ENCODE results near the gene SSBP4. TPM values are rescaled to one million over a fixed set of nuclear protein-coding genes. Genes with fewer than 3 reads are reported as not detected.
A peak's percentile ranks its signal among the peaks of the same experiment; 100 is the strongest.
"Not testable (repeated sequence)": the region's sequence is repeated elsewhere in the genome, so short reads cannot be mapped to it uniquely, and the experiment has no call there.

SSBP4 gene
- total RNA-seq, 1 experiment from 2014 or later: 31.0 TPM

DNA sequence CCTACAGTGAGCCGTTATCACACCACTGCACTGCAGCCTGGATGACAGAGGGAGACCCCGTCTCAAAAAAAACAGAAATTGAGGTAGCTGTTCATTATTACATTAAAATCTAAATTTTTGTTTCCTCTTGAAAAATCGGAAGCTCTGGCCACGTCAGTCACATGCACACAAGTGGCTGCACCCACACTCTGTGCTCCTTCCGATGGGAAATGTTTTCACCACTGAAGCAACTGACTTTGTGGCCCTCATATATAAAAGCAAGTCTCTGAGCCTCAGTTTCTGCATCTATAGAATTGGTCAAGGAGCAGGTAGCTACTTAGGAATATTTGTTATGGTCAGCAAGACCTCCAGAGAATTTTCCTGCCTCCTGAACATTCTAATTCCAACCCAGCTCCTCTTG lies 26.3 kb upstream of the SSBP4 start:
- no peak for DNase-seq (ENCODE audit: extremely low read depth, low read depth)

- no peak for DNase-seq (ENCODE audit: extremely low read depth, low read depth)
Measured at GRCh38 chr19:18393836-18394235, 25.4 kb upstream of the SSBP4 start.

- no peak for DNase-seq (ENCODE audit: extremely low read depth, low read depth)
Measured at GRCh38 chr19:18396471-18397241, 22.5 kb upstream of the SSBP4 start.

DNA sequence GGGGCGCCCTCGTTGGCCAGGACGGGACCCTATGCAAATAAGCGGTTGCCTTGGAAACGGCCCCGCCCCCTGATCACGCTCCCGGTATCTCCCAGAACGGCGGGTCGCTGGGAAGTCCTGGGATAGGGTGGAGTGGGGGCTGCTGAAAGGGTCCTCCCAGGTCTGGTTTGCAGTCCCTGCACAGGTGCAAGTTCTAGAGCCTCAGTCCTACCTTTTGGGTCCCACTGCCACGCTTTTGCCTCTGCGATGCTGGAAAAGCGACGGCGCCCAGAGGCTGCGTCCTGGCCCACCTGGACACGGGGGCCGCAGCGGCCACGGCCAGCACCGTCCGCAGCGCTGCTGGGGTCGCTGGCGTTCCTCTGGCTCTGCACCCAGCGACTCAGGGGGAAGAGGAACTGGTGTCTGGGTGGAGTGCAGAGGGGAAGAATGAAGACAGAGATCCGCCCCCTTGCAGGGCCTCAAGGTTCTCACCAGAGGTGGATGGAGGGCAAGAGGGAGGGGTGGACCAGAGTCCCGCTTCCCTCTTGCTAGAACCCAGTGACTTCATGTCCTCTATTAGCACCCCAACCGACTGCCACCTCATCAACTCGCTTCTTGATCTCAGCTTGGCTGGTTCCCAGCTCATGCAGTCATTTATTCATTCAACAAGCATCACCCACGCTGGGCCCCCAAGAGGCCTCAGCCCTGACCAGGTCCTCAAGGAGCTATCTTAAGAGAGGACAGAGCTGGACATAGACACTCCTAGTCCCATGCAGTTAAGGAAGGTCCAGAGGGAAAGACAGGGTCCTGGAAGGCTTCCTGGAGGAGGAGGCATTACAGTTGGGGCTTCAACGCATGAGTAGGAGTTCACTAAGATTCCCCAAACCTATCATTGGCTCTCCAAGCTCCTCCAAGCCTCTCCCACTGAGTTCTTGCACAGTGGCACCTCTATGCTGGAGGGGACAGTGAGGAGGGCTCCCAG lies 21.7 kb upstream of the SSBP4 start, which contains the start of gene LRRC25:
TSS of gene LRRC25 (minus strand) at position 381 of the 961 bp plus-strand sequence. CDS start 659 bp downstream, outside the sequence.
- DNase-seq (ENCODE audit: extremely low read depth, low read depth): no peak

DNA sequence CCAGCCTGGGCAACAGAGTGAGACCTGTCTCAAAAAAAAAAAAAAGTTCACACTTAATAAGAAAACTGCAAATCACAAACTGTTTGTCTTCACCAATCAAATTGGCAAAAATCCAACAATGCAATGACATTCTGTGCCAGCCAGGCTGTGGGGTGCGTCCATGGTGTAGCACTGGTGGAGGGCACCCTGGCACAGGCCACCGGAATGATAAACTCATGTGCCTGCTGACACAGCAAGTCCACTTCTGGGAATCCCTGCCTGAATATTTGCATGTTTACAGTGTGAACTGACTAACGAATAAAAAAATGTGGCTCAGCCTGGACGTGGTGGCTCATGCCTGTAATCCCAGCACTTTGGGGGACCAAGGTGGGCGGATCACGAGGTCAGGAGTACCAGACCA lies 20.2 kb upstream of the SSBP4 start:
- no peak for DNase-seq (ENCODE audit: extremely low read depth, low read depth)

DNA sequence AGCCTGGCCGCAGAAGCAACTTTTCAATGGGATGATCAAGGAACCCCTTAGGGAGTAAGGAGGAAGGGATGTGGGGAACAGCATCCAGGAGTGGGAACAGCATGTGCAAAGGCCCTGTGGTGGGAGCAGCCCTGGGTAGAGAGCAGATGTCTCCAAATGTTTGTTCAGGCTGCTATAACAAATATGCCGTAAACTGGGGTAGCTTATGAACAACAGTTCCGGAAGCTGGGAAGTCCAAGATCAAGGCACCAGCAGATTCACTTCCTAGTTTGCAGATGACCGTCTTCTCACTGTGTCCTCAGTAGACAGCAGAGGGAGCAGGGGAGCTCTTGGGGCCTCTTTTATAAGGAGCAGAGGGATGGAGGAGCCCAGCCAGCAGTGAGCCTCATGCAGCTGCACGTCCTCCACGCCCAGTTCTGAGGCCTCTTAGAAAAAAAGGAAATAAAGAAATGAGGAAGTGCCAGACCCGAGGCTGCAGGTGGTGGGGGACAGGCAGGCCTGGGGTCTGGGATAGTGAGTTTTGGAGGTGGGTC lies 17.6 kb upstream of the SSBP4 start:
- DNase-seq (ENCODE audit: extremely low read depth, low read depth): peak; percentile 52

- not testable (repeated sequence) for DNase-seq (ENCODE audit: extremely low read depth, low read depth)
Measured at GRCh38 chr19:18402455-18403248, 16.5 kb upstream of the SSBP4 start.

DNA sequence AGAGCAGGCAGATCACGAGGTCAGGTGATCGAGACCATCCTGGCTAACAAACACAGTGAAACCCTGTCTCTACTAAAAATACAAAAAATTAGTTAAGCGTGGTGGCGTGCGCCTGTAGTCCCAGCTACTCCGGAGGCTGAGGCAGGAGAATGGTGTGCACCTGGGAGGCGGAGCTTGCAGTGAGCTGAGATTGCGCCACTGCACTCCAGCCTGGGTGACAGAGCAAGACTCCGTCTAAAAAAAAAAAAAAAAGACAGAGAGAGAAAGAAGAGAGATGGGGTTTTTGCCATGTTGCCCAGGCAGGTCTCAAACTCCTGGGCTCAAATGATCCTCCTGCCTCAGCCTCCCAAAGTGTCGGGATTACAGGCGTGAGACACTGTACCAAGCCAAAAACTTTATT lies 13.4 kb upstream of the SSBP4 start:
- DNase-seq (ENCODE audit: extremely low read depth, low read depth): not testable (repeated sequence)

DNA sequence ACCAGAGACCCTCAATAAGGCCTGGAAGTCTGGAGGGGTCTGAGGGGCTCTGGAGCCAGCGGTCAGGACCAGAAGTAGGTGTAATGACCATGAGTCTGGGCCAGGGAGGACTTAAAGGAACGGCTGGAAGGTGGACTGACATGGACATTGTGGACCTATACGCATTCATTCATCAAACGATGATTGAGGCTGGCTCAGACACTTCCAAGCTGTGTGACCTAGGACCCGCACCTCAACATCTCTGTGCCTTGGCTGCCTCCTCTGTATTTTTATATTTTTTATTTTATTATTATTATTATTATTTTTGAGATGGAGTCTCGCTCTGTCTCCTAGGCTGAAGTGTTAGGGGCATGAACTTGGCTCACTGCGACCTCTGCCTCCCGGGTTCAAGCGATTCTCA lies 12.4 kb upstream of the SSBP4 start:
- no peak for DNase-seq (ENCODE audit: extremely low read depth, low read depth)

DNA sequence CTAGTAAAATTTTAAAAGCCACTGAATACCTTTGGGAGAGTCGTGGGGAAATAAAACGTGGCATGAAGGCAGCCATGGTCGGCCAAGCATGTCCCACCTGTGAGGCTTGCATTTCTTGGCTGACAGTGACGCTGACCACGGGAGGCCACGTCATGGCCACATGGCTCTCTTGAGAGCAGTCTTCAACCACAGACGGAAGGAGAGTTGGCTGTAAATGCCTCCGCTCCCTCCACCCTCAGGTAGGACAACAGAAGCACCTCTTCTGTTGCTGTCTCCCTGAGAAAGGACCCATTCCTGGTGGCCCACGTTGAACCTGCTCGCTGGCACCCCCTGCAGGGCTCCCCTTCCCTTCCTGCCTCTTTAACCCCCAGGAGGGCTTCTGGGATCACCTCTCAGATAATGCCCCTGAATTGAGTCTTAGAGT lies 11.1 kb upstream of the SSBP4 start:
- no peak for DNase-seq (ENCODE audit: extremely low read depth, low read depth)

GRCh38 chr19:18412610-18413239 lies 6.5 kb upstream of the SSBP4 start:
- DNase-seq (ENCODE audit: extremely low read depth, low read depth): no peak

- DNase-seq (ENCODE audit: extremely low read depth, low read depth): no peak
Measured at GRCh38 chr19:18414504-18415177, 4.6 kb upstream of the SSBP4 start.

- DNase-seq (ENCODE audit: extremely low read depth, low read depth): no peak
Measured at GRCh38 chr19:18415178-18415867, 3.9 kb upstream of the SSBP4 start.

DNA sequence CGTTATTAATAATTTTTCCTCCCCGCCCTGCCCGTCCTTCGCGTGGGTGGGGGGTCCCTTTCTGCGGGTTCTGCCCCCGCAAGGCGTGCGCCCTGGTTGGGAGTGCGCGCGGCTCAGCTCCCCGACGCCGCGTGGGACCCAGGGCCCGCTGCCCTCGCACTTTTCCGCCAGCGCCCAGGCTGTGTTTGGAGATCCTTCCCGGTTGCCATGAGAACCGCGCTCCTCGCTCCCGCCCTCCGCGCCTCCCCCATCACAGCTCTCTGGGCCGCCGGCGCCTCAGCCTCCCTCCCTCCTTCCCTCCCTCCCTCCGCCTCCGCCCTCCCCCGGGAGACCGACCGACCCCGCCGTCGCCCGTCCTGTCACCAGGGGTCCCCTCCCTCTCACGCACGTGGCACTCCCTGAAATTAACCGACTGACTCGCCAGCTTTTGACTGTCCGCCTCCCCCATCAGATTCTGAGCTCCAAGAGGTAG lies 2.4 kb upstream of the SSBP4 start:
- DNase-seq (ENCODE audit: extremely low read depth, low read depth): peak; percentile 75

GRCh38 chr19:18417250-18418028 lies 1.8 kb upstream of the SSBP4 start:
- peak; percentile 68 for DNase-seq (ENCODE audit: extremely low read depth, low read depth)

GRCh38 chr19:18418029-18418482 lies 1.1 kb upstream of the SSBP4 start:
- no peak for DNase-seq (ENCODE audit: extremely low read depth, low read depth)

- no peak for DNase-seq (ENCODE audit: extremely low read depth, low read depth)
Measured at GRCh38 chr19:18418483-18419194, 559 bp upstream of the SSBP4 start.

Data from NCI-H460 (cell line).